OCI-LY1 (cell line): Measurements from ENCODE around the gene C1QTNF1.

Experiments
- CTCF ChIP-seq: fragments of 200-600 bp; sonication (generic), shearing (Covaris generic); IDR thresholded peaks from 2 replicates; pipeline ENCODE4 v1.5.1; 2017; ENCODE audit warnings: mild to moderate bottlenecking, antibody characterized with exemption, low read length, moderate library complexity, mixed read lengths
- EZH2 ChIP-seq: fragments of 200-600 bp; sonication (generic), shearing (Covaris generic); IDR thresholded peaks from 2 replicates; pipeline ENCODE4 v1.8.0; 2017; ENCODE audit warnings: borderline replicate concordance, mixed run types, mild to moderate bottlenecking, antibody characterized with exemption, low read length, moderate library complexity, mixed read lengths

- TF ChIP-seq CTCF (no peak), EZH2 (no peak)
These were observed 21.2 kb downstream of the C1QTNF1 start for GRCh38 chr17:79045001-79045729.
